ENCODE data around the gene ITPR2. TPM values are rescaled to one million over a fixed set of nuclear protein-coding genes. Genes with fewer than 3 reads are reported as not detected.
"Not testable (repeated sequence)": the region's sequence is repeated elsewhere in the genome, so short reads cannot be mapped to it uniquely, and the experiment has no call there.

The ITPR2 gene
- total RNA-seq, 1 experiment from 2014 or later = 4.9 TPM

DNA sequence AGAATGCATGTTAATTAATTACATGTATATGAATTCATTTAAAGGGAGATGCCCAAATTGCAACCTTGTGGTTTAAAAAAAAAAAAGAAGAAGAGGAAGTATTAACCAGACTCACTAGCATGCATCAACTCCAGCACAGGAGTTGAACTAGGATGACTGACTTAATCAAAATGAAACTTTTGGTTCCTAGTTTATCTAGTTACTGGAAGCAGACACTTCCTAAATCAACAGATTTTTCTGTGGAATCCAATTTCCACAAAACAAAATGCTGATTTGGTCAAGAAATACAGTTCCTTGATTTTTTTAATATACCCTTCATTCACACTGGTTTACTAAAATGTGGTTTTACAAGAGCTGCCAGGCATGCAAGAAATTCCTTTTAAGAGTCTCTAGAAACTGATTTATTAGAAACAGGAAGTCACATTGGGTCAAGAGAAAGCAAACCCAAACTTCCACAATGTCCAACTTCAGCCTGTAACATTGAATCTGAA, 41.6 kb downstream of the ITPR2 start:
- no peak for DNase-seq (ENCODE audit: low read depth)

DNA sequence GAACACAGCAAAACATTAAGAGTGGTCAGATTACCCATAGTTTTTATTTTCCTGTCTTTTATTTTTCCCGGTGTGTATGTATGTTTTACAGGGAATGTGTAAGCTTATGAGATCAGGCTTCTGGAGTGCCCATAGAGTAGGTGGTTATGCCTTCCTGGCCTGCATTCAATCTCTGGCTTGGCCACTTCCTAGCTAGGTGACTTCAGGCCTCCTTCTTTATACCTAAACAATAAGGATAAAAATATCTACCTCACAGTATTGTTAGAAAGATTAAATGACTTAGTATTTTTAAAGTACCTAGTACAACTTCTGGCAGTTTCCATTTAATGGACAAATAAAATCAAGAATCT, 42.4 kb downstream of the ITPR2 start:
- no peak for DNase-seq (ENCODE audit: low read depth)

DNA sequence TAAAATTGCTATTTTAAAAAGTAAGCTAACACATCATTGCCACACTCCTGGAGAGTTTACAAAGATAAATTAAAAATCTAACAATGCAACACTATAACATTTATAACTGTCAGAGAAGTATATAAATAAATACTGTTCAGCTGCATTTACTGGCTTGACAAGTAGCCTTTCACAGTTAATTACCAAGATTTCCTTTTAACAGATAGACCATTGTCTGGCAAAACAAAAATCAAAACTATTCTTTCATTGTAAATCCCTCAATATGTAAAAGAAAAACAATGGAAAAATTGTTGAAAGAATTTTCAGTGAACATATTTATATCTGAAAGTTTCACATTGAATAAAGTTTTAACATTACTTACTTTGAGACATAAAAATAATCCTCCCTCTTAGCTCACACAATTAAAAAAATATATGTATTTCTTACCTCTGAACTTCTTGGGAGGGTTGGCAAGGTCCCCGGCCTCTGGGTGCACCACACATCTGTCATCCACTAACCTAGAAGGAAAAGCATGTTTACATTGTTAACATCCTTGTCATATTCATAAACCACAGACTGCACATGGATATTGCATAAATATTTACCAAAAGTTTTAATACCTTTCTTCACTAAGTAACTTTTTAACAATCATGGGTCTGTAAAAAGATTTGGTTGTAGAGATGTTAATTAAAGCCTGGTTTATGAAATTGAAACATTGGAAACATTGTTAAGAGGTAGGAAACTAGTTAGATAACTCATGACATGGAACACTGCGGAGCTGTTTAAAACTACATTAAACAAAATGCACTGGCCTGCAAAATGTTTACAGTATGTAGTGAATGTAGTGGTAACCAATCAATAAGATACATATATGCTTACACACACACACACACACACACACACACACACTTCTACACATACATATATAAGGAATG, 43.0 kb downstream of the ITPR2 start:
- DNase-seq (ENCODE audit: low read depth) = no peak

DNA sequence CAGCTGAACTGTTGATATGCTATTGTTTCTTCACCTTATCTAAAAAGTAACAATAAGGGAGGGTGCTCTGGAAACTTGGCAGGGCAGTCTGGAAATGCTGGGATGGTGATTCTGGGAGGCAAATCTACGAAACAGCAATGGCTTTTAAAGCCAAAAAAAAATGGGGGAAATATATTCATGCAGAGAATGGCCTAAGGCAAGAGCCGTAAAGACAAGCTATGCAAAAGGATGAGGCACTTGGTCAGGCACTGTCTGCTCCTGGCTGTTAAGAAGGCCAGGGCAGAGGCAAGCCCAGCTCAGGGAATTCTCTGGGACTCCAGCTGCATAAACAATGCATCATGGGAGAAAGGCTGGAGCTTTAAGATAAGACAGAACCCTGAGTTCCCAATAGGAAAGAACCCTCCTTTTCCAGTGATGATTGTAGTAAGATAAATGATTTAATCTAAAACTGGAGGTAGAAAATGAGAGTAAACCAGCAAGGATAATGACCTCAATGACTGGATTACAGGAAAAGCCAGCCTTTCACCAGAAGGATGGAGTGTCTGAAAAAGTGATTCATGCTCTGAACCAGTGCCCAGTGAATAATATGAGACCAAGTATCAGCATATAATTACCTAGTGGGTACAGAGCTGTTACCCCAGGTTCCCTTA, 46.0 kb downstream of the ITPR2 start:
- peak; percentile 70 for DNase-seq (ENCODE audit: low read depth)

DNA sequence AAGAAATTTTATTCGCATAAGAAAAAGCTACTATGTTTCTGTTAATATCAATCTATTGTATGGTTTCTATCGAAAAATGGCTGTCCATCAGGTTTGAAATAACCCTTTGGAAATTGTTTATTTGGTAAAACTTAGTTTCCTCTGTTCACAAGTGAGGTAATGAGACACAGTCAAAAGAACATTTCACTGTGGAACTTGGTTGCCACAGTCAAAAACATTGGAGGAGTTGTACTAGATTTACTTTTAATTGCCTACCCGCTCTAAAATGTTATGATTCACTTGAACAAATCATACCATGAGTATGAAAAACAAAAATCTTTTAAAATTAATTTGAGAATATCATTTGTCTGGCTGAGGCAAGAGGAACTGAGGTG, 46.5 kb downstream of the ITPR2 start:
- DNase-seq (ENCODE audit: low read depth) = no peak

DNA sequence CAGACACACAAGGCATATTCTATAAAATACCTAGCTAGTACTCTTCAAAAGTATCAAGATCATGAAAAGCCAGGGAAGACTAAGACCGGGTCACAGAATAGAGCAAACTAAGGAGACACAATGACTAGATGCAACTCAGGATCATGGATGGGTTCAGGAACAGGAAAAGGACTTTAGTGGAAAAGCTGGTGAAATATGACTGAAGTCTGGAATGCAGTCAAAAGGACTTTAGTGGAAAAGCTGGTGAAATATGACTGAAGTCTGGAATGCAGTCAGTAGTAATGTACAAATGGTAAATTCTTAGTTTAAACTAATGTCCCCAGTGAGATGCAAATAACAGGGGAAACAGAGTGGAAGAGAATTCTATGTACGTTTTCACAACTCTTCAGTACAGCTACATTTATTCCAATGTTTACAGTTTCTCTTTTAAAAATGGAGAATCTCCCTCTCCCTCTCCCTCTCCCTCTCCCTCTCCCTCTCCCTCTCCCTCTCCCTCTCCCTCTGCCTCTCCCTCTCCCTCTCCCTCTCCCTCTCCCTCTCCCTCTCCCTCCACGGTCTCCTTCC, 49.1 kb downstream of the ITPR2 start:
- not testable (repeated sequence) for DNase-seq (ENCODE audit: low read depth)

DNA sequence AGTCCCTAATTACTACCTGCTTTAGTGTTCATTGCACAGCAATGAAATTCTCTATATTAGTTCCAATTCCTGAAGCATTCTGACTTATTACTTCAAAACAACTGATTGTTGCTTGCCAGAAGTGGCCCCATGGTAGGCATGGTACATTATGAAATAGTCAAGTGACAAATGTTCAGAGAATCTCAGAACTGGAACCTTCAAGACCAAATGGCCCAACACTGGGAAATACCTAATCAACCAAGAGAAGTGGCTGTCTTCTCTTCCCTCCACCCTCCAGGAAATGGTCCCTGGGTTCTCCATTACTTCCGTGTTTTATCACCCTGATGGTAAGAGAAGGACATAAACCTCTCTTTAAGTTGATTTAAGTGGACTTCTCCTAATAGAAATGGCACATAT, 49.9 kb downstream of the ITPR2 start:
- DNase-seq (ENCODE audit: low read depth) = no peak

DNA sequence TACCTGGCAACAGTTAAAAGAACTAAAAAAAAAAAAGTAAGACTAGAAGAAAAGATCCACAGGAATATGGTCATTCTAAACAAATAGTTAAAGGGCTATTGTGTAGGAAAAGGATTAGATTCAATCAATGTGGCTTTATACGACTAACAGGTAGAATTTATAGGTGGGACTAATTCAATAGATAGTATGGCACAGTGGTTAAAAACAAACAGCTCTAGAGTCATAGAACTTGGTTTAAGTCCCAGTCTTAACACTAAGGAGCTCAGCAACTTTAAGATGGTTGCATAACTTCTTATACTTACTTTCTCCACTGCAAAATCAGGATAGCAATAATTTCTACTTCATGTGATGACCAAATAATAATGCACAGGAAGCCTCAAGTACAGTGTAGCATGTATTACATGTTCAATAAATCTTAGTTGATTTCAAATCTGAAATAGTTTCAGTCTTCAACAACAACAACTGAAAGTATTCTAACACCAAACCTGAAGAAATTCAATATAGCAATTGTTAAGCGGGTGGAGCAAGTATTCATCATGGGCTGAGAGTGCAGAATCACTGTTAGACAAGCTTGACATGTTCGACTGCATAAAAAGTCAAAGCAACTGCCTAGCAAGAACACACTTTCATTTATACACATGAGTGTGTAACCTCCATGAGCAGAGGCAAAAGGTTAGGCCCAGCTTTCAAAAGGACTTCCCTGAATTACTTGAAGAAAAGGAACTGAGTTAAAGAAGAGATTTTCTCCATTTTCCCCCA, 50.4 kb downstream of the ITPR2 start:
- DNase-seq (ENCODE audit: low read depth) = no peak

DNA sequence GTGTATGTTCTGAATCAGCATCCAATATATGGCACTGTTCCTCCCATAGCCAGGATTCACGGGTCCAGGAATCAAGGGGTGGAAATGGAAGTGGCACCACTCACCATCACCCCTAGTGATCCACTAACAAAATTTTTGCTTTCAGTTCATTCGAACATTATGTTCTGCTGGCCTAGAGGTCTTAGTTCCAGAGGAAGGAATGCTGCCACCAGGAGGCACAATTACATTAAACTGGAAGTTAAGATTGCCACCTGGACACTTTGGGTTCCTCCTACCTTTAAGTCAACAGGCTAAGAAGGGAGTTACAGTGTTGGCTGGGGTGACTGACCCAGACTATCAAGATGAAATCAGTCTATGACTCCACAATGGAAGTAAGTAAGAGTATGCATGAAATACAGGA, 52.3 kb downstream of the ITPR2 start:
- not testable (repeated sequence) for DNase-seq (ENCODE audit: low read depth)

DNA sequence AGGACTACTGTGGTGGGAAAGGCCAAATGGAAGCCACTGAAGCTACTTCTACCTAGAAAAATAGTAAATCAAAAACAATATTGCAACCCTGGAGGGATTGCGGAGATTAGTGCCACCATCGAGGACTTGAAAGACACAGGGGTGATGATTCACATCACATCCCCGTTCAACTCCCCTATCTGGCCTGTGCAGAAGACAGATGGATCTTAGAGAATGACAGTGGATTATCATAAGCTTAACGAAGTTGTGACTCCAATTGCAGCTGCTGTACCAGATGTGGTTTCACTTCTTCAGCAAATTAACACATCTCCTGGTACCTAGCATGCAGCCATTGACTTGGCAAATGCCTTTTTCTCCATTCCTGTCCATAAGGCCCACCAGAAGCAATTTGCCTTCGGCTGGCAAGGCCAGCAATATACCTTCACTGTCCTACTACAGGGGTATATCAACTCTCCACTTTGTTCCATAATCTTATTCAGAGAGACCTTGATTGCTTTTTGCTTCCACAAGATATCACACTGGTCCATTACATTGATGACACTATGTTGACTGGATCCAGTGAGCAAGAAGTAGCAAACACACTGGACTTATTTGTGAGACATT, 54.7 kb downstream of the ITPR2 start:
- DNase-seq (ENCODE audit: low read depth) = not testable (repeated sequence)

DNA sequence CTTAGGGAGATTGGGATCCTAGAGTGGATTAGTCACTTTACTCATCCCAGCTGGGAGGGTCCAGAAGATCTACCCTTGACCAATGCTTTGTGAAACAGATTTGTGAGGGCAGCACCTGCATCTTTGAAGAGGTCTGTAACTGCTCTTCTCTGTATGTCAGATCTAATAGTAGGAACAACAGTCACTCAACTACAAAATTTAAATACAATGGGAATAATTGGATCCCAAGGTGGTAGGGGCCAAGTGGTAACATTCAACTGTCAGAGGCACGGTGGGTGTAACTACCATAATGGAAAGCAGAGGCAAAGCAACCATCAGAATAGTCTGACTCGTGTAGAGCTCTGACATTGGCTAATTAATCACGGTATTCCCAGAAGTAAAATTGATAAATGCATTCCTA, 55.8 kb downstream of the ITPR2 start:
- no peak for DNase-seq (ENCODE audit: low read depth)

DNA sequence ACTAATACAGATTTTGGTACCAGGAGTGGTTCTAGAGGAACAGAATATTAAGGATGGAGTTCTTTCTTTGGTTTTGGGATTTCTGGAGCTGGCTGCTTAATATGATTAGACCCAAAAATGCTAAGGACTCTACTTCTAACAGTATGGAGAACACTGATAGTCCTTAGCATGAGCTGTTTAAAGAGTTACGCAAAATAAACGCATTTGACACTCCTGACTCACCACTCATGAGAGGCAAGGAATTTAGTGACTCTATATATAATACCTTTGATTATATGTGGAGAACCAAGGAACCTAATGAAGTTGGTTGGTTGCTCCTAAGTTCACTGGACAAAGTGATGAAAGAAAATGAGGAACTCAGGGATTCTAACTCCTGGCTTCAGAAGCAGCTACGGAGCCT, 57.0 kb downstream of the ITPR2 start:
- DNase-seq (ENCODE audit: low read depth) = not testable (repeated sequence)

DNA sequence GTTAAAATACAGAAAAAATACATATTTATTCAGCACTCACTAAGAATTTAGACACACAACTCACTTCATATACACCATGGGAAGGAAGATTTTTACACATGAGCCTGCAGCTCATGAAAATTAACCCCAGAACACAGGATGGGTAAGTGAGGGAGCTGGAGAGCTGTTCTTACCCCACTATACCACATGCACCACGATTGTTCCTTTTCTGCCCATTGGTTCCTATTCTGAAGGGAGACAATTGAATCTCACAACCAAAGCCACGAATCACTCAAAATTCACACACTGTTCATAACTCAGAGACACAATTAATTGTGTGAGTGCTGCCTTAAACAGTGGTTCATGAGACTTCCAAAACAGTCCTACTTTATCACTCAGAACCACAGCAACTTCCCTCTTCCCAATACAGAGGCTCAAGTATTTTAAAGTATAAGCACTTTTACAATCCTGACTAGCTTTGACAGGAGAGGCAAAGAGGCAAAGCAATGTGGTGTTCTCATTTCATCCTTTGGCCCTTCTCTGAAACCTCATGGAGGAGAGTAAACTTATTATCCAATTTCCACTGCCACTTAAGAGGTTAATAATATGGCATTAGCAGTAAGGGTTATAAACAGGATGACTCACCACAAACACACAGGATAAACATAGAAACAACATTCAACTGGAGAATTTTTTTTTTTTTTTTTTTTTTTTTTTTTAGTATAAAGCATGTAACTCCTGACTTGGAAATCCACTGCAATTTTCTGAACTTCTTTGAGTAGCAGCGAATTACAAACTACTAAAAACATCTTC, 59.5 kb downstream of the ITPR2 start:
- no peak for DNase-seq (ENCODE audit: low read depth)

DNA sequence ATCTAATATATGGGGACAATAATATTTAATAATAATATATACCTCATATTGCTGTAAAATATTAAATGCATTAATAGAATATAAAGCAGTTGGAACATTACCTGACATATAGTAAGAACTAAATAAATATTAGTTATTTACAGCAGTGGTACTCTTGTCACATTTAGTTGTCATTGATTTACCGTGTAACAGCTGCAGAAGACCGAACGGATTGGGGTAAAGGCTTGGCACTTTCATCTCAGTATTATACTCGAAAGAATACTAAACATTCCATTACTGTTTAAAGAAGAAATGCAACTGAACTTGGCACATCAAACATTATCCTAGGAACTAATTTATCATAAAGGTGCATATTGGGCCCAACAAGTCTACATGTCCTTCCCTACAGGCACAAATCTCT, 61.1 kb downstream of the ITPR2 start:
- DNase-seq (ENCODE audit: low read depth) = no peak

DNA sequence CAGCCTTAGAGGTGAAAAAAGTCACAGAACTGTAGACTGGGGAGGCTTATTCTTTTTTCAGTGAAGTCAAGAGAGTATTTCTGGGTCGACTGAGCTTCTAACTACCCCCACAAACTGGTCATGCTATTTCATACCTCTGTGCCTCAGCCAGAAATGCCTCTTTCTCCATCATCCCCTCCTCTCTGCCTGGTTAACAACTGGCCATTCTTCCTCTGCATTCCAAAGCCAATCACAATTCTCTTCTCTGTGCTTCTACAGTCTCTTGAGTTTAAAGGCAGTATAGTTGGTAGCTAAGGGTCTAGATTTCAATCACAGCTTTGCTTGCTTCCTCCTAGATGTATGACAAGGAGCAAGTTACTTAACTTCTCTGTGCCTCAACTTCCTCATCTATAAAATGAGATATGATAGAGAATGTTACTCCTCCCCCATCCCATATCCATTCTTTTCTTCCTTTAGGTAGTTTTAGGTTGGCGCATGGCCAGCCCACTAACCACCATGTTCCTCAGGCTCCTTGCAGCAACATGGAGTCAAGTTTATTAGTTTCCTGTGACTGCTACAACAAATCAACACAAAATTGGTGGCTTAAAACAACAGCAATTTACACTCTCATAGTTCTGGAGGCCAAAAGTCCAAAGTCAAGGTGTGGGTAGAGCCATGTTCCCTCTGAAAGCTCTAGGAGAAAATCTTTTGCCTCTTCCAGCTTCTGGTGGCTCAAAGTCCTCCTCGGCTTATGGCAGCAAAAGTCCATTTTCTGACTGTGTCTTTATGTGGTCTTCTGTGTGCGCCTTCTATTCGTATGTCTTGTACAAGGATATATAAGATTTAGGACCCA, 62.5 kb downstream of the ITPR2 start:
- DNase-seq (ENCODE audit: low read depth) = no peak

DNA sequence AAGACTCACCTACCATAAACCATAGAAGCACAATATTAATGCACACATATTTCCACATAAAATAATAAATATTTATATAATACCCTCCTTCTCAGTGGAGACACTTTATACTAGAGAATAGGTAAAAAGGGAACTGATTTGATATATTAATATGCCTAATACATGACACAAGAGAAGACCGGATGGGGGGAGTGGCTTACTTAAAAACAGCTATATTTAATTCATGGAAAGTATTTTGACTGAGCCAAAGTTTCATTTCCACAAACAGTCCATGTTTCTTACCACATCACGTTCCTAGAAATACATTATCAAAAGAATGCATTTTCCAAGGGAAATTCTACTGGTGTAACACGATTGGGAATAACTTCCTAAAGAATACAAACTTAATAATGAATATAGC, 63.4 kb downstream of the ITPR2 start:
- no peak for DNase-seq (ENCODE audit: low read depth)

DNA sequence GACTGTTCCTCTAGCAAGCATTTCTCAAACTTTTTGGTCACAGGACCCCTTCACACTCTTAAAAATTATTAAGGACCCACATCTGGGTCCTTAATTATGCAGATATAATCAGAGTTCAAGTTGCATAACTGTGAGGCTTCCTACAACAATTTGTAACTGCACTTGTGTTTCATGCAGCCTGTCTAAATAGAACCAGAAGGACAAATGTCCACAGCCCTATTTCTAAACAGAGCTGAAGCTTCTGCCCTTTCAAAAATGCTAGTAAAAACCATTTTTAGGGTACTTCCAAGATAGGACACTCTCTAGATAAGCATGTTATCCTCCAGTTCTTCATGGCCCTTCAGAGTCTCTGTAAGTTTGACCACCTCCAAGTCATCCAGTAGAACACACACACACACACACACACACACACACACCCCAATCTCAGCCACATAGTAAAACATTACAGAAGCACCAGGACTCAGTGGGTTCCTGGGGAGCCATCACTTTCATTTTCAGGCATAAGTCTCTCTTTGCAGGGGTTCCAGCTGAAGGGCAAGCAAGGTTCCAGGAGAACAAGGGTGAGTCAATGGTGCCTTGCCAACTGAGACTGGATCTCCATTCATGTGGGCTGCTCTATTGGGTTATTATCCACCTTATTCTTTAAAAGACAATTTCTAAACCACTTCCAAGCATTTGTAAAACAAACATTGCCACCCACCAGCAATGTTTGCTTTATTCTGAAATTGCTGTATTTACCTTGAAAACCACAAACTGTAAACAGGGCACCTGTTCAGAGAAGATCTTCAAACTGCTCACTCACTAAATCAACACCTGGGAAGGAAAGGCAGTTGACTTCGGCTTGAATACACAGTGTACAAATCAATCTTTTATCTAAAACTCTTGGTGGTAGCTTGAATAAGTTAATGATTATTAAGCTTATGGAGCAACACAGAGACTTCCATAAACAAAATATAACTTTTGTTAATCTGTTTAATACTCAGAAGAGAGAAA, 64.1 kb downstream of the ITPR2 start:
- DNase-seq (ENCODE audit: low read depth) = no peak

DNA sequence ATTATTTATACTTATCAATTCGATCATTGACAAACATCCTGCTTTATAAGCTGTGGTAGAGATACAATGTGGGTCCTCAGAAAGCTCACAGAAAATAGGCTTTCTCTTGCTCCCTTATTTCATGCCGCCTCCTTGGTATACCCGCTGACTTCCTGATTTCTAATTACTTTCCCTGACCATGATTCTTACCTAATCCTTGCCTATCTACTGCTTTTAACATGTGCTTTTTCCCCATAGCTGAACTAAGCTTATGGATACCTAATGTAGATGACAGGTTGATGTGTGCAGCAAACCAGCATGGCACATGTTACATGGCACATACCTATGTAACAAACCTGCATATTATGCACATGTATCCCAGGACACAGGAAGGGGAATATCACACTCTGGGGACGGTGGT, 65.1 kb downstream of the ITPR2 start:
- DNase-seq (ENCODE audit: low read depth) = no peak
